Hepatocyte (in vitro differentiated cells): Measurements from ENCODE around the gene NEDD8.

ENCODE experiments used
- EZH2 ChIP-seq: fragments of 200-600 bp; sonication (generic); IDR thresholded peaks from 2 replicates; pipeline ENCODE4 v1.6.1; 2016; ENCODE audit warnings: antibody characterized with exemption, mild to moderate bottlenecking, borderline replicate concordance
- TF ChIP-seq, protein P1 (sequence below): fragments of 200-600 bp; sonication (generic); IDR thresholded peaks from 2 replicates; pipeline ENCODE4 v1.5.1; 2016; ENCODE audit warnings: antibody characterized with exemption, mild to moderate bottlenecking; ENCODE audit not compliant: poor library complexity

- TF ChIP-seq, protein P1, sequence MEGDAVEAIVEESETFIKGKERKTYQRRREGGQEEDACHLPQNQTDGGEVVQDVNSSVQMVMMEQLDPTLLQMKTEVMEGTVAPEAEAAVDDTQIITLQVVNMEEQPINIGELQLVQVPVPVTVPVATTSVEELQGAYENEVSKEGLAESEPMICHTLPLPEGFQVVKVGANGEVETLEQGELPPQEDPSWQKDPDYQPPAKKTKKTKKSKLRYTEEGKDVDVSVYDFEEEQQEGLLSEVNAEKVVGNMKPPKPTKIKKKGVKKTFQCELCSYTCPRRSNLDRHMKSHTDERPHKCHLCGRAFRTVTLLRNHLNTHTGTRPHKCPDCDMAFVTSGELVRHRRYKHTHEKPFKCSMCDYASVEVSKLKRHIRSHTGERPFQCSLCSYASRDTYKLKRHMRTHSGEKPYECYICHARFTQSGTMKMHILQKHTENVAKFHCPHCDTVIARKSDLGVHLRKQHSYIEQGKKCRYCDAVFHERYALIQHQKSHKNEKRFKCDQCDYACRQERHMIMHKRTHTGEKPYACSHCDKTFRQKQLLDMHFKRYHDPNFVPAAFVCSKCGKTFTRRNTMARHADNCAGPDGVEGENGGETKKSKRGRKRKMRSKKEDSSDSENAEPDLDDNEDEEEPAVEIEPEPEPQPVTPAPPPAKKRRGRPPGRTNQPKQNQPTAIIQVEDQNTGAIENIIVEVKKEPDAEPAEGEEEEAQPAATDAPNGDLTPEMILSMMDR: no peak
- TF ChIP-seq EZH2: no peak
Measured at GRCh38 chr14:24184104-24184970, 47.8 kb downstream of the NEDD8 start.
